NCI-H1694 treated with DMSO at 0.1 percent for 48 hours (cell line): ENCODE results near the gene MYH1.
"Not testable (repeated sequence)": the region's sequence is repeated elsewhere in the genome, so short reads cannot be mapped to it uniquely, and the experiment has no call there.

Experiments
- DNase-seq: peaks from one replicate; lab custom pipeline; 2025; lab: John Stamatoyannopoulos, UW

Gene MYH1

DNA sequence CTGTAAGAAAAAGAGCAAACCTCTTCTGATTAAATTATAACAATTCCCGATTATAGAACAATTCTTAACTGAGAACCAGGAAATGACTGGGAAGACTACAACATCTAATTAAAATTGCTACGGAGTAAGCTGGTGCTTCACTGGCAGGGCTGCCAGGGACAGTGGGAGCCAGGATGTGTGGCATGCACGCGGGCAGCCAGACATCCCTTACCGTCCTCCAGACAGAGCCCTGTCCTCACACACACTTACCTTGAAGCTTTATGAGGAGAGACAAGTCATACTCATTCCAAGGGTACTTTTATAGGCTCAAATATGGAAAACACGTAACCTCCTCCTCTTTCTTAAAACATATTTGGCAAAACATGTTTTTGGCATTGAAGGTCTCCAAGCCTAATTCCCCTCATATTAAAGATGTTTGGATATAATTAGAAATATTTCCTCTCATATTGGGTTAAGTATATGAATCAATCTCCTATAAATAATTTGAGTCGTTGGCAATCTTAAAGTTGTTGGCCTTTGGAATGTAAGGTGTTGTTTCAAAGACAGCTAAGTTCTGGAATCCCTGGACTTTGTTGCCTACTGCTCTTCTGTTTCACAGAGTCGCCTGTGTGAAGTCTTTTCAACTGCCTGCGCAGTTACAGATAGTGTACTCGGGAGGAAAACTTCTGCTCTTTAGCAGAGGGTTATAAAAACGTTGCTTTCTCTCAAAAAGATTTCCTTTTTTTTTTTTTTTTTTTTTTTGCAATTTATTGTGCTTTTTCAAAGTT, at the start of gene MYH1:
Gene MYH1, minus strand, starts transcription at position 272 of the 767 bp plus-strand sequence. CDS start 1,900 bp downstream, outside the sequence.
- no peak for DNase-seq

DNA sequence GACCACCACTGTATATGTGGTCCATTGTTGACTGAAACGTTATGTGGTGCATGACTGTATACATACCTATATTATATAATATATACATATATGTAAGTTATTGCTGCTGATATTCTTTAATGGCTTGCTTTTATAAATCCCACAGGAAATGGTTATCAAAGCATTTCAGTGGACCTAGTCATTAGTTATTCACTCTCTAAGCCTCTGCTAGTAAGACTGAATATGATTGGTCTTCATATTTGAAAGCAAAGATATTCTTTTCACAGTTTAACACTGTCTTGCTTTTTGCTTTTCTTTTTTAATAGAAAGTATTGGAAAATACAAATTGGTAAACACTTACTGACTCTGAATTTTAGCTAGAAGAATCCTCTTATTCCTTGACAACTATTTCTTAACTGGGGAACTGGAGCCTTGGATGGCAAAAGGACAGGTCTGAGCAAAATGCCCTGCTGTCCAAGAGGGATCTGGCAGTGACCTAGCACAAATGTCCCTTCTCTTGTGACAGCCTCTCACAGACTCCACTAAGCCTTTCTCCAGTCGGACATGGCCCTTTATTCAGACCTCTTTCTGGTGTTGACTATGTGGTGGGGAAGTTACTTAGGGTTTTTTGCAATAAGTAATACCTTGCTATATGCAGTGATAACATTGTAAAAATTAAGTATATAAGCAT, 45.8 kb upstream of the MYH1 start:
- no peak for DNase-seq

DNA sequence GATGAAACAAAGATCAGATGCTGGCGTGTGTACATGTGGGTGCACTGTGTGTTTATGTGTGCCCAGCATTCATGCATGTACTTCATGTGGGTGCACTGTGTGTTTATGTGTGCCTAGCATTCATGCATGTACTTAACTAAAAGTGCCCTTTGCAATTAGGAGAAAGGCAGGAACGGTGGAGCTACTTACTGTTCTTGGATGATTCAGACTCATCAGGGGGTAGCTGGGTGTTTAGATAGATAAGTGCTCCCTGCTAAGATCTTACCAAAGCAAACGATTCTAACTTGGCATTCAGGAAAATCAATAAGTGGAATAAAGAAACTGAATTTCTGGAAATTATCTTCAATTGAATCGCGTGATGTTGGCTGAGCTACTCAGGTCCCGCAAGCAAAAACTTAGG, 39.7 kb upstream of the MYH1 start:
- no peak for DNase-seq

DNA sequence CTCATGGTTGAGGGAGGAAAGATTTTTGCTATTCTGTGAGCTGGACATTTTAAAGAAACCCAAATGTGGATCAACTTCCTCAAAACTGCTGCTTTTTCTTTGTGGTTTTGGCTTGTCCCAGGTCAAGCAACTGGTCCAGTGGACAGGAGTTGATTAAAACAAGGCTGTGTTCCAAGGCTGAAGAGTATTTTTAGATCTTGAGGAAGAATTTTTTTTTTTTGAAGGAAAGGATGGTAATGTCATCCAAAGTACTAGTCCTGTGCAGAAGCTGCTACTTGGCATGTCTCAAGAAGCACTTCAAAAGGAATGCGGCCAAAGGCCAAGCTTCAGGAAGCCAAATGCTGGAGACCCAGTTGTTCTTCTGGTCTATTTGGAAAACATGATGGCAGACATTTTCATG, 39.1 kb upstream of the MYH1 start:
- no peak for DNase-seq

GRCh38 chr17:10556301-10557005, 38.1 kb upstream of the MYH1 start:
- DNase-seq: no peak

DNA sequence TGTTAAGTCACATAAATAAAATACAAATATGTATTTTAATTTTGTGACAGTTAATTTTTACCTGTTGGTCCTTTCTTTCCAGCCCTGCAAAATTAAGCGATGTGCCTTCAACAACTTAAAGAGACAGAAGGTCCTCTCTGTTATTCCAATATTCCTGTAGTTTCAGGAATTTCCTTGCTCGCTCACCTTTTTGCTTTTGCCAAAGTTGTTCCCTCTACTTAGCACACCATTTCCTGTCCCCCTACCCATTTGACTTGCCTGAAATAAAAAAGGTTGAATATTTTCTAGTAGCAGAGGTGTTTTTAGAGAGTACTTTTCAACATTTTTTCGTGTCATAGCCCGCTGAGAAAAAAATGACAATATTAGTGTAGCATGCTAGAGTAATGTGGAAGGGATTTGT, 31.7 kb upstream of the MYH1 start:
- no peak for DNase-seq

DNA sequence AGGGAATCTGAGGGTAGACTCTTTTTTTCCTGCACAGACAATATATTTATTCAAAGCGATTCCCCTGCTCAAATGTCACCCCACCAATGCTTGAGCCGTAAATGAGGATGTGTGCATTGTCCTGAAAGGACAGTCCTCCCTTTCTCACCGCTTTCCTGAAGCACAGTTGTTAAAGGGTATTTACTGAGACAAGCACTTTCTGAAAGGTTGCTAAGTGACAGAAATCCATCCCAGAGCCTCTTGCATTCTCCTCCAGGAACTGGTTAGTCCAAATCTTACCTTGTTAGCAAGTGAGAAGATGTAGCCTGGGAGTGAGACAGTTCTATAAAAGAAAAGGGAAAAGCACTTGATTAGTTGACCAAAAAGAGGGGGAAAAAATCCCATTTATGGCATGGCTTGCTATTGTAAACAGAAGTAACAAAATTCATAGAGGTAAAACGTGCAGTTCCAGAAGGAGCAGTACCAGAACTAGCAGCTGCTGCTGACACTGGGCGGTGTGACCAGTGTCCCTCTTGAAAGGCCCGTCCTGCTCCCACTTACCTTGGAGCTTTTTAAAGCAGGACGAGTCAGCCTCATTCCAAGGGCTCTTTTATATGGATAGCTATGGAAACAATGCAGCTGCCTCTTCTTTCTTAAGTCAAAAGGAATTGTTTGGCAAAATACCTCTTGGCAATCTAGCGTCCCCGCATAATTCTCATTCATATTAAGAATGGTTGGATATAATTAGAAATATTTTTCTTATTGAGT, 30.9 kb upstream of the MYH1 start, which contains the start of gene MYH2:
Gene MYH2, minus strand, starts transcription at position 563 of the 747 bp plus-strand sequence. CDS start 1,738 bp downstream, outside the sequence.
- DNase-seq: no peak

- no peak for DNase-seq
These were observed 29.0 kb upstream of the MYH1 start for GRCh38 chr17:10547351-10547750.

- not testable (repeated sequence) for DNase-seq
These were observed 25.1 kb upstream of the MYH1 start for GRCh38 chr17:10543486-10543885.

- not testable (repeated sequence) for DNase-seq
These were observed 22.8 kb upstream of the MYH1 start for GRCh38 chr17:10541179-10541578.

DNA sequence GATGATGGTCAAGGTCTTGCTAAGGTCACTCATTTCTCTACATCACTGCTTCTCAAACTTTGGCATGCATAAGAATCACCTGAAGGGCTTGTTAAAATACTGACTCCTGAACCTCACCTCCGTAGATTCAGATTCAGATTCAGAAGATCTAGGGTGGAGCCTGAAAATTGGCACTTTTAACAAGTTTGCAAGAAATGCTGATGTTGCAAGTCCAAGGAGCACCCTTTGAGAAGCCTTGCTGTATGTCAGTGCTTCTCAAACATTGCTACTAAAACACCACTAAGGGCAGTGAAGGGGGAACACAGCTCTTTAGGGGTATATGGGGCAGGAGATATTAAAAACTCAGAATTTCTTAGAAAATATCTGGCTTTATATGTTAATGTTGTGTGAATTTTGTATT, 13.7 kb upstream of the MYH1 start:
- DNase-seq: no peak

DNA sequence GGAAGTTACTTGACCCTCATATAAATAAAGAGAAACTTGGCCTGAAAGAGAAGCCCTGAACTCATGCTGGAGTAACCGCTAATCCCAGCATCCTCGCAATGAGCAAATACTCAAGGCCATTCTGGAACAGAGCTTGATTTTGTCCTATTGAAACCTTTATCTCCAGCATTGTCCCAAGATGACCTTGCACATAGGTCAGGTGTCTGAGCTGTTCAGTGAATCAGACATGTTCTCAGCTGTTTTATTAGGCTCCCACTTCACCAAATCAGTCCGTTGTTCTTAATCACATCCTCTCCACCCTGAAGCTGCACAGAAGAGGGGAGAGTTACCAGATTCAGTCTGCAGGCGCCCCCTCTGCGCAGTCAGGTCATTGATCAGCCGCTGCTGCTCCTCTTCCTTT, 9.1 kb upstream of the MYH1 start:
- no peak for DNase-seq

DNA sequence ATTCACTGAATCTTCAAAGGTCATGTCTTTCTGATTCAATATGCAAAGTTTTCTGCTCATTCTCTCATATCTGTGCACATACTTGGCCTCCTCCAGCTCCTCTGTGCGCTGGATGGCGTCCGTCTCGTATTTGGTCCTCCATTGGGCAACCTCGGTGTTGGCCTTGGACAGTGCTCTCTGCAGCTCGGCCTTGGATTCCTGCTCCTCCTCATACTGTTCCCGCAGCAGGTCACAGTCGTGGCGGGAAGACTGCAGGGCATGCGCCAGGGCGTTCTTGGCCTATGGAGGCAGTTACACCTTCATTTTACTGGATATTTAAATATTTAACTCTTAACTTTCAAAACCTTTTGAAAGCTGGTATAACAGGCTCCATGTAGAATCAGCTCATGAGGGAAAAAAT, 8.2 kb upstream of the MYH1 start:
- DNase-seq: no peak

DNA sequence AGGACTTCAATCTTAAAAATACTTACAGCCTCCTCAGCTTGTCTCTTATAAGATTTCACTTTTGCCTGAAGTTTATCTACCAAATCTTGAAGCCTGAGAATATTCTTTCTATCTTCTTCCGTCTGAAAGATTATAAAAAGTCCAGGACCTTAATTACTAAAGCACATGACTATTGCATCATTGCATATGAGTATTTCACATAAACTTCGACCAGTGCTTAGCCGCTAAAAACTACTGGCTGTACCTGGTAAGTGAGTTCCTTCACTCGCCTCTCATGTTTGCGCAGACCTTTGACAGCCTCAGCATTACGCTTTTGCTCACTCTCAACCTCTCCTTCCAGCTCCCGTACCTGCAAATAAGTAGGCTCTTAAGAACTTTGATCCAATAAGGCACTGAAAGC, 4.7 kb upstream of the MYH1 start:
- DNase-seq: no peak

DNA sequence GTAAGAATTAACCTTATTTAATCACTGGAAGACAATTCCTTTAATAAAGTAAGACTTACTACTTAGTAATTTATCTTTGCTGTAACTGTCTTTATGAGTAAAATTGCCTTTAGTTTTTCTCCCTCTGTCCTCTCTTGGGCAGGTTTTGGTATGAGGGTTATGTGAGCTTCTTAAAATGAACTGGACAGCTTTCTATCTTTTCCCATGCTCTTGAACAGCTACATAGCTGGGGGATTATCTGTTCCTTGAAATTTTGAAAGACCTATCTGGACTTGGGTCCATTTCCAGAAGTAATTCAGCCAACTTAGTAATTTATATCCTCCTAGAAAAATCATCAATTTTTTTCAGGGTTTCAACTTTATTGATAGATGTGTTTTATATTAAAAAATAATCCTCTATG, 3.6 kb upstream of the MYH1 start:
- DNase-seq: no peak

DNA sequence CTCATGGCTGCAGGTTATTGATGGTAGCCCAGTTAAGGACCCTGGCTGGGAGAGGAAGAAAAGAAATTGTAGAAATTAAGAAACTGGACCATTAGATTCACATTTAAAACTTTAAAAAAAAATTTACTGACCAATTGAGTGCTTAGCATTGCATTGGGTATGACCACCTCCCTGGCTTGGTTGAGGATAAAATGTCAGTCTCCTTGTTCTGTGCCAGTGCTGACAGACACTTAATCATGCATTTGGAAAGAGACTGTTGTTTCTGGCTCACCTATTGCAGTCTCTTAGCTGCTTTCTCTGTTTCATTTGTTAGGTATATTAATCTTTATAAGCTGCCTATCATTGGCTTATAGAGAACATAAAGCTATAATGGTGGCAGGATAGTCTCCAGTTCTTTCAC, 1.7 kb downstream of the MYH1 start:
- no peak for DNase-seq

DNA sequence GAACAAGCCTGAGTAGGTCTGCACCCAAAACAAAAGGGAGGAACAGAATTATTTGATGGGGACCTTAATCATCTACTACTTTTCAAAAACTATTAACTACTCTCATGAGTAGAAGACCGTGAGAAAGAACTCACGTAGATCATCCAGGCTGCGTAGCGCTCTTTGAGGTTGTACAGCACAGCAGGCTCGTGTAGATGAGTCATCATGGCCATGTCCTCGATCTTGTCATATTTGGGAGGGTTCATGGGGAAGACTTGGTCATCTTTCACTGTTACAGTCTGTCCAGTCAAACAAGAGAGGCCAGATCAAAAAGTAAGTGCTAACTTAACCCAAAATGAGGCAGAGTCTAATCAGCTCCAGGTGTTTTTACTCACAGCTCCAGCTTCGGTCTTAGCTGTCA, 2.3 kb downstream of the MYH1 start:
- no peak for DNase-seq

DNA sequence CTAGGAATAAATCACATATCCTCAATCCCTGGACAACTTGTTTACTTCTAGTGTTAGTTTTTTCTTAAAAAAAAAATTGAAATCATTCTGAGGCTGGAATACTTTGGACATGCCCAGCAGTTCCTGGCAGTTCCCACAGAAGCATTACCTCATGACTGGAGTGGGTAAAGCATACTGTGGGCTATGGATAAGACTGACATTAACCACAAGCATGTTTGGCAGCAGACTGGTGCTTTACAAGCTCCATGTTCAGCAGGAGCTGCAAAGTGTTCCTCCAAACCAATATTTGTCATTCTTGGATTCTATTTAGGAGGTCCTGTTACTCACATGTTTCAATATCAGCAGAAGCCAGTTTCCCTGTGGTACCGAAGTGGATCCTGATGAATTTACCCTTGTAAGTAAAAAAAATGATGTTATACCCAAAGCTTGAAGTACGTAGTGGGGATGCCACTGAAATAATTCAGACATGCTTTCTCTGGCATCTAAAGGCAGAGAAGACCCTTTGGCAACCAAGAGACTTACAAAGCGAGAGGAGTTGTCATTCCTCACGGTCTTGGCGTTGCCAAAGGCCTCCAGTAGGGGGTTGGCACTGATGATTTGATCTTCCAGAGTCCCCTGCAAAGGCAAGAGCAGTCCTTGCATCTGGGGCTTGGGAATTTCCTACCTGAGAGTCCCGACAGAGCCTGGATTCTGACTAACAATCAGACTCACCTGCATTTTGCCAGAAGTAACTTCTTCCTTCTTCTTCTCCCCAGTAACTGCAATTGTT, 4.9 kb downstream of the MYH1 start:
- no peak for DNase-seq

- no peak for DNase-seq
These were observed 5.5 kb downstream of the MYH1 start for GRCh38 chr17:10512856-10513255.

DNA sequence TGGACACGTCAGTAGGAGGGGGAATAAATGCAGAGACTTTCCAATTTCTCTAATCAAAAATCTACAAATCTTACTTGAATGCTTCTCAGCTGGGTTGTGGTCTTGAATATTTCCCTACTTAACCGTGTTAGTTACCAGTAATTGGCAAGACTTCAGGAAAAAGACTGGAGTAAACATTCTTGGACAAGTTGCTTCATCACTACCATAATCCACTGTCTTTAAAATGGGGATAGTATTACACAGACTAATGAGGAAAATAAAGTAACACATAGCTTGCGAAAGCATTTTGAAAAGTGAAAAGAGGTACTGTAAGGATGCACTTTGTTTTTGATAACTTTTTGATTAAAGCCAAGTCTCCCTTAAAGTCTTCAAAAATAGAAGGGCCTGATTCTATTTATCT, 18.4 kb downstream of the MYH1 start:
- DNase-seq: no peak

DNA sequence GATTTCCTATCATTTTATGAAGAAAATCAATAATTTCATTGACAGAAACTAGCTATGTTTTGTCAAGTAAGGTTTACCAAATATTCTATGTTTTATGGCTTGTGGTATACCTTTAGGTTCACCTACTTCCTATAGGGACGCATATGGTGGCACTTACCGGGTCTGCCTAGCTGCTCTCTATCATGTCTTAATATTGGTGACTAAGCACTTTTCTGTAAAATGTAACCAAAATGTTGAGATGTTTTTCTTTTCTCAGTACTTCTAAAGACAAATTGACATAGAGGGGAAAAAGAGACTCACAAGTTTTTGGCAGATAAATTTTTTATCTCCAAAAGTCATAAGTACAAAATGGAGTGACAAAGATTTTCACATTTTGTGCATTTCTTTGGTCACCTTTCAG, 26.3 kb downstream of the MYH1 start:
- DNase-seq: no peak

- DNase-seq: no peak
These were observed 36.1 kb downstream of the MYH1 start for GRCh38 chr17:10482252-10482651.
